GM18507 (cell line): ENCODE results near the gene MATR3.

ENCODE experiments used
- DNase-seq: peaks from one replicate; pipeline ENCODE4 v3.0.0; 2011; ENCODE audit warnings: low read depth; ENCODE audit not compliant: insufficient read length; ENCODE audit errors: extremely low spot score
- FAIRE-seq: peaks from 2 replicates; lab custom pipeline; 2011; peaks lifted over from hg19 to GRCh38; lab: Jason Lieb, UNC

The MATR3 gene

DNA sequence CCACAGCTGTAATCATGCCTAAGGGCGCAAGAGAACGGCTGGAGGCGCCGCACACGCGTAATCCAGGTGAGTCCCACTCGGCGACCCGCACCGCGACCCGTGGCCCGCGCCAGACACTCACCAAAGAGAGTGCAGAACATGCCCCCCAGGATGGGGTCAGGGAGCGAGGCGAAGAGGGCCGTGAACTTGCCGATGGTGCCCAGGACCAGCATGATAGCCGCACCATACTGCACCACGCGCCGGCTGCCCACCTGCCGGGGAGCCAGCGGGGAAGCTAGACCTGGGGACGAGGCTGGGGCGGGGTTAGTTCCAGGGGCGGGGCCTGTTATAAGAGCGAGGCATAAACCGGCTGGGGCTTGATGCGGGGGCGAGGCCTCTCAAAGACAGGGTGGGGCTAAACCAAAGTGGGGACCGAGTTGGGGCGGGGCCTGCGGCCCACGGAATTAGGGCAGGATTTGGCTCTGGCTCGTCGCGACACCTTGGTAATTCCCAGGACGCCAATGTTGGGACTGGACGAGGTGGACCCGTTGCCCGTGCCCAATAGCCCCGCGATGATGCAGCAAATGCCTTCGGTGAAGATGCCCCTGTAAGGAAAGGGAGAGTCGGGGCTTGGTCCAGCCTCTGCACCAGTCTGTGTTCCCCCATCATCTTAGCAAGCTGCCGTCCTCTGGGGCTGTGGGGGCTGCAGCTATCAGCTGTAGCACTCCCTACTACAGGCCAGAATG, 84.7 kb downstream of the MATR3 start:
- DNase-seq = no peak
- no peak for FAIRE-seq

- DNase-seq (no peak), FAIRE-seq (no peak)
These were observed 85.4 kb downstream of the MATR3 start for GRCh38 chr5:139378941-139379361.

DNA sequence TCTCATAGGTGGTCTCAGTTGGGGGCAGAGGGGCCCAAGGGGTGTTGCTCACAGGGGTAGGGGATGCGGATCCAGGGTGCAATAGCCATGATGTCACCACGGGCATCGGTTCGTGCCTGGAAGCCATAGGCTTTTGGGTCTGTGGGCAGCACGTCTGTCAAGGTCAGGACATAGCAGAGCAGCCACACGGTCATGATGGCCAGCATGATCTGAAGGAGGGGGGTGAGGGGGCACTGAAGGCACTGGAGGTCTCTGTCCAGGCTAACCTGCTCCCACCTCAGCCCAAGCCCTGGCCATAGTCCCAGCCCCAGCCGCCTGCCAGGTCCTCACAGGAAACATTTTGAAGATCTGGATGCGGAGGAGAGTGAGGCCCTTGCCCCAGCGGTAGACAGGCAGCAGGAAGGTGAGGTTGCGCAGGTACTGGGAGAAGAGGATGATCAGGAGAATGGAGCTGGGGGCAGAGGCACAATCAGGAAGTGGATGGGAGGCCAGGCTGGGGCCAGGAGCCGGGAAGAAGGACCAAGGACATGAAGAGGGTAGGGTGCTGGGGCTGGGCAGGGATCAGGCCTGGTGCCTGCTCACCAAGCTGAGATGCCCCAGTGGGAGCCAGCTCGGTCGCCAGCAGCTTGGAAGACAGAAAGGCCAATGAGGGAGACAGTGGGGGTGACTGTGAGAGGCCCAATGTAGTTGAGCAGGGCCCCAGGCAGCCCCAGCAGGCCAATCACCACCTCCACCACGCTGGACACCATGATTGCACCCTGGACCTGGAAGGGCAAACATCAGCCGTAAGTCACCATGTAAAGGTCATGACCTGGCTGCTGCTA, 86.3 kb downstream of the MATR3 start:
- FAIRE-seq = no peak
- DNase-seq = no peak
